Activated CD4-positive, alpha-beta memory T cell treated with anti-CD3 and anti-CD28 coated beads for 36 hours (primary cell): ENCODE measurements around the gene PLAAT2. TPM values are rescaled to one million over a fixed set of nuclear protein-coding genes. Genes with fewer than 3 reads are reported as not detected.
"Not testable (repeated sequence)": the region's sequence is repeated elsewhere in the genome, so short reads cannot be mapped to it uniquely, and the experiment has no call there.

Experiments used
- CTCF ChIA-PET: fragments of 350-600 bp; sonication (Branson Sonifier 250); formaldehyde crosslinking; loops from one replicate; lab custom pipeline; 2021; ENCODE audit warnings: antibody characterized with exemption, inconsistent platforms; lab: Charles Lee
- POLR2A ChIA-PET: fragments of 350-600 bp; sonication (Branson Sonifier 250); formaldehyde crosslinking; loops from one replicate; lab custom pipeline; 2021; ENCODE audit warnings: antibody characterized with exemption; lab: Charles Lee
- DNase-seq: peaks from one replicate; pipeline ENCODE4 v3.0.0-alpha.2; 2020
- H3K27ac Mint-ChIP-seq: one replicate; pipeline ENCODE4 v1.8.0; 2021; ENCODE audit warnings: mixed read lengths
- H3K27me3 Mint-ChIP-seq: one replicate; pipeline ENCODE4 v1.8.0; 2021; ENCODE audit warnings: mixed read lengths
- H3K36me3 Mint-ChIP-seq: one replicate; pipeline ENCODE4 v1.8.0; 2021; ENCODE audit warnings: mixed read lengths
- H3K4me1 Mint-ChIP-seq: one replicate; pipeline ENCODE4 v1.8.0; 2021; ENCODE audit warnings: low read depth, mixed read lengths
- H3K4me3 Mint-ChIP-seq: one replicate; pipeline ENCODE4 v1.8.0; 2021; ENCODE audit warnings: mild to moderate bottlenecking, mixed read lengths
- H3K9me3 Mint-ChIP-seq: one replicate; pipeline ENCODE4 v1.8.0; 2021; ENCODE audit warnings: mixed read lengths
- intact Hi-C: fragments of 100-400 bp; cut with micrococcal nuclease; formaldehyde crosslinking; loops from one replicate; pipeline ENCODE4 v1.15.1; 2023
- total RNA-seq, 2 experiments: library from RNA; stranded (reverse); gene quantifications; one replicate each; pipeline ENCODE4 v1.2.3, GENCODE V29; 2021

Gene PLAAT2
- total RNA-seq, result under 1 TPM in 1 of 2 experiments, not detected in 1; 0.44 TPM

DNA sequence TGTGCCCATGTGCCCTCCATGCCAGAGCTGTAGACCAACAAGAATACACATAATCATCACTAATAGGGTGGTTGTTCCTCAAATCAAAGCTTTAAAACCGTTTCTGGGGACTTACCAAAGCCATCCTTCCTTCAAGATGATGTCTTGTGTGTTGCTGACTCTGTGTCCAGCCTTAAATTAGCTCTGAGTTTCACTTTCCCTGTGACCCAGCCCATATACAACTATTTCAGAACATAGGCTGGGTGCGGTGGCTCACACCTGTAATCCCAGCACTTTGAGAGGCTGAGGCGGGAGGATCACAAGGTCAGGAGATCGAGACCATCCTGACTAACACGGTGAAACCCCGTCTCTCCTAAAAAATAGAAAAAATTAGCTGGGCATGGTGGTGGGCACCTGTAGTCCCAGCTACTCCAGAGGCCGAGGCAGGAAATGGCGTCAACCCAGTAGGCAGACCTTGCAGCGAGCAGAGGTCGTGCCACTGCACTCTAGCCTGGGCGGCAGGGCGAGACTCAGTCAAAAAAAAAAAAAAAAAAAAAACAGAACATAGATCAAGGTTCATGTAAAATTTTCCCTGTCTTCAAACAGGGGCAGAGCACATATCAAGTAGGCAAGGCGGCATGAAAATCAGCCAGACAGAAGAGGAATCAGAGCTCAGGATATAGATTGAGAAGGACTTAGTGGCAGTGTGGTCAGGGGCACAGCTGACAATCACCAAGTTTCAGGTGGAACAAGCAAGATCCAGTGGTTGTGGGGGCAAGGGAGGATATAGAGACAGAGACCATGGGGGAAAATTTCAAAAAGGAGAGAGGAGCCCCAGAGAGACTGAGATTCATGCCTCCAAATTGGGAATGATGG lies at the start of gene PLAAT2:
TSS of gene PLAAT2 (minus strand) at position 179 of the 855 bp plus-strand sequence. CDS start at position 124, 55 bp downstream.
- intact Hi-C loops, result no loop called here
- ChIA-PET POLR2A (interaction anchor here (1.0 to 1.8 kb wide), 2 partner anchors 11 to 26 kb away, joined by 5 to 20 read pairs; partner anchors contain the start of gene PLAAT4), CTCF (interaction anchor here (1.5 to 2.9 kb wide), 2 partner anchors 26 to 84 kb away, joined by 4 to 11 read pairs; partner anchors contain the start of gene PLAAT4)
- DNase-seq, result no peak
- Mint-ChIP-seq H3K4me3 (no peak within 1 kb of the TSS), H3K36me3 (no peaks in the 10 kb centered on the region), H3K27ac (no peak within 1 kb of the TSS), H3K4me1 (peaks cover 60% of the 10 kb centered on the region), H3K27me3 (no peaks in the 10 kb centered on the region), H3K9me3 (no peaks in the 10 kb centered on the region)

DNA sequence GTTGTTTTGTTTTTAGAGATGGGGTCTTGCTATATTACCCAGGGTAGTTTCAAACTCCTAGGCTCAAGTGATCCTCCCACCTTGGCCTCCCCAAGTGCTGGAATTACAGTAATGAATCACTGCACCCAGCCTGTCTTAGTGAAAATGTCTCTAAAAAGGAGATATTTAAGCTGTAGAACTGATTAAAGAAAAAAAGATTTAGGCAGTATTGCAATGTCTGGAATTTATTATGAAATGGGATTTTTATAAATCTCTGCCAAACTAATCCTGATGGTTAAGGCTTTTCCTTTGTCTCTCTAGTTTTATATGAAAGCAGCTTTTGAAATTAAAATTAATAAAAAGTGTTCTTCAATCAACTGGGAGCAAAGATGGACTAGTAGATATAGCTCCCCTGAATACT lies 49.0 kb upstream of the PLAAT2 start:
- no peaks in the 10 kb centered on the region for H3K36me3 Mint-ChIP-seq
- intact Hi-C loops, result loop anchor here (5.0 kb wide), 1 partner anchor 75 kb away; the partner anchor contains the start of gene PLAAT4
- H3K27me3 Mint-ChIP-seq, result no peaks in the 10 kb centered on the region
- H3K4me3 Mint-ChIP-seq, result no peak overlapping the region
- POLR2A ChIA-PET, result interaction anchor here (0.6 kb wide), 1 partner anchor 106 kb away, joined by 5 read pairs; no protein-coding TSS in a partner anchor
- no peaks in the 10 kb centered on the region for H3K9me3 Mint-ChIP-seq
- H3K4me1 Mint-ChIP-seq, result peaks cover 27% of the 10 kb centered on the region
- no peak overlapping the region for H3K27ac Mint-ChIP-seq
- no peak for DNase-seq
- CTCF ChIA-PET, result interaction anchor here (1.0 to 1.8 kb wide), 2 partner anchors 24 to 126 kb away, joined by 3 to 5 read pairs; no protein-coding TSS in a partner anchor

DNA sequence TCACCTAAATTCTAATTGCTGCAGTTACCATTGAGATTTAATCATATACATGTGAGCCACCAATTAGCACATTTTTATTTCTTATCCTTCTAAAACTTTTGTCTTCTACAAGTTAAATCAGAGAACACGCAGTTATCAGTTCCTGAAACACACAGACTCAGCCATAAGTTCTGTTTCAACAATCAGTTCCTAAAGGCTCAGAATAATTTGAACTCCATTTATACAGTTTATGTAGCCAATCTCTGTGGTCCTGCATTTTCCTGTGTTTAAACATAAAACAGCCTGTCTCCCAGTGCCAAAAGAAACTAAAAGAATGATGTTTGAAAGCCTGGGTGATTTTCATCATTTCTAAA lies 48.2 kb upstream of the PLAAT2 start:
- peaks cover 27% of the 10 kb centered on the region for H3K4me1 Mint-ChIP-seq
- H3K9me3 Mint-ChIP-seq, result no peaks in the 10 kb centered on the region
- ChIA-PET POLR2A (no interaction called here), CTCF (no interaction called here)
- no peaks in the 10 kb centered on the region for H3K36me3 Mint-ChIP-seq
- intact Hi-C loops, result loop anchor here (5.0 kb wide), 1 partner anchor 74 kb away; the partner anchor contains the start of gene PLAAT4
- no peak for DNase-seq
- no peaks in the 10 kb centered on the region for H3K27me3 Mint-ChIP-seq
- no peak overlapping the region for H3K4me3 Mint-ChIP-seq
- no peak overlapping the region for H3K27ac Mint-ChIP-seq

DNA sequence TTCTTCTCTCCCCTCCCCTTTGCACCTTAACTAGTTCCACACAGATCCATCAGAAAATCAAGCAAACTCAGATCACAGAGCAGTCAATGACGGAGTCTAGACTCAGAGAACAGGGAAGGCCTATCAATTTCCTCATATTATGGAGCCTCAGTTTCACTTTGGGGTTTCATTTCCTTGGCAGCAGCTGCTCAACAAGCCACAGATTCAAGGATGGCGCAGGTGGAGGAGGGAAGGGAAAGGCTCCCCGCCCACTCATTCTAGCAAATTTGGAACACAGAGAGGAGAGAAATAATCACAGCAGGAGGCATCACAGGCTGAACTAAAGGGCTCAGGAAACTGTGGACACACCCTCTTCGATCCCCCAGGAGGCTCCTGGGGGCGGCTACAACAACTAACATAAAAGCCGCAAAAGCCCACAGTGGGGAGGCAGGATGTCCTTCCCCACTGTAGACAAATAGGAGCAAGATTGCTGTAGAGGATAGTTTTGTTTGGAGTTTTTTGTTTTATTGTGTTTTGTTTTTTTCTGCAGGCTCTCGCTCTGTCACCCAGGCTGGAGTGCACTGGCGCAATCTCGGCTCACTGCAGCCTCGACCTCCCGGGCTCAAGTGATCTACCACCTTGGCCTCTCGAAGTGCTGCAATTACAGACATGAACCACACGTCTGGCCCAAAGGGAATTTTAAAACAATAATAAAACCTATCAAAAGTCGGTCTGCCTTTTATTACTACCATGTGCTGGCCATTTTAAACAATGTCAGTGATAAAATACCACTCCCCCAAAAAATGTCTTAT lies 47.6 kb upstream of the PLAAT2 start:
- POLR2A ChIA-PET, result no interaction called here

DNA sequence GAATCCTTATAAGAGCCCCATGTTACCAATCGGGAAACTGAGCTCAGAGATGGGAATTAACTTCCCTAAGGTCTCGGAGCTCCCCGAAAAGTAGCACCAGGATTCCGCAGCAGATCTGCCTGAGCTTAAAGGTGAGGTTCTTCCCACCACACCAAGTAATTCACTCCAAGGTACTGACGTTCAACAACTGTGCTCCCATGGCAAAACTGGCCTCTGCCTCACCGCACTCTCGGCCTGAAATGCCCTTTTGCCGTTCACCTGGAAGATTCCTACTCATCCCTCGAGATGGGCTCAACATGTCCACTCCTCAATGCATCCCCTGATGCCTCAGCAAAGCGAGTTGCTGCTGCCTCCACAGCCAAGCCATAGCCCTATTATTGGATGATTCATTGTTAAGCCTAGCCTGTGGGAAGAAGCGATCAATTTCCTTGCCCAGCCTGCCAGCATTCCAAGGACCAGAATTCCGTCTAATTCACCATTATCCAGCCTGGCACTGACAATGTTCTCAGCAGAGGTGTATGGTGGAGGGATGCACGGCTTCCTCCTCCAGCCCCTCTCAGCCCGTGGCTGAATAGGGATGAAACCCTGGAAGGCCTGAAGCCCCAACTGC lies 46.9 kb upstream of the PLAAT2 start:
- no peak overlapping the region for H3K4me3 Mint-ChIP-seq
- H3K36me3 Mint-ChIP-seq, result no peaks in the 10 kb centered on the region
- peaks cover 27% of the 10 kb centered on the region for H3K4me1 Mint-ChIP-seq
- POLR2A ChIA-PET, result interaction anchor here (0.6 kb wide), 1 partner anchor 126 kb away, joined by 3 read pairs; no protein-coding TSS in a partner anchor
- CTCF ChIA-PET, result no interaction called here
- no peak for DNase-seq
- no peaks in the 10 kb centered on the region for H3K9me3 Mint-ChIP-seq
- intact Hi-C loops, result loop anchor here (5.0 kb wide), 1 partner anchor 73 kb away; the partner anchor contains the start of gene PLAAT4
- H3K27me3 Mint-ChIP-seq, result no peaks in the 10 kb centered on the region
- no peak overlapping the region for H3K27ac Mint-ChIP-seq

More for the DNA sequence above, 47.6 kb upstream of the PLAAT2 start:
- Mint-ChIP-seq H3K4me3 (no peak overlapping the region), H3K36me3 (no peaks in the 10 kb centered on the region), H3K27ac (no peak overlapping the region), H3K9me3 (no peaks in the 10 kb centered on the region), H3K4me1 (peaks cover 27% of the 10 kb centered on the region), H3K27me3 (no peaks in the 10 kb centered on the region)
- CTCF ChIA-PET, result no interaction called here
- intact Hi-C loops, result loop anchor here (5.0 kb wide), 1 partner anchor 73 kb away; the partner anchor contains the start of gene PLAAT4
- DNase-seq, result no peak

DNA sequence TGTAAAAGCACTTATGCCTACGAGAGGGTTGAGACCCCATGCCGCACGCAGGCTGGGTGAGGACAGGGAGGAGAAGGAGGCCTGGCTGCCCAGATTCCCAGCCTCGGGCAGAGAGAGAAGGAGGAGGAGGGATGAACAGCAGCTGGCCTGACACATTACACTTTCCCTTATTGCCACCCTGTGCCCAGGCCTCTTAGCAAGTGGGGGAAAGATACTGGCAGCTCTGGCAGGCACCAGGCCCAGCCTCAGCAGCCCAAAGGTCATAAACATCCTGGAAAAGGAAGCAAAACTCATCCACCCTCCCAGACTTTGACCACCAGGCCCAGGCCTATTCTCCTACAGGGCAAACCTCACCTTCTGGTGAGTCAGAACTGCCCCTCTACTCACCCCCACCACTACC lies 46.4 kb upstream of the PLAAT2 start:
- Mint-ChIP-seq H3K27ac (no peak overlapping the region), H3K4me3 (no peak overlapping the region), H3K4me1 (peaks cover 27% of the 10 kb centered on the region), H3K9me3 (no peaks in the 10 kb centered on the region), H3K27me3 (no peaks in the 10 kb centered on the region), H3K36me3 (no peaks in the 10 kb centered on the region)
- ChIA-PET CTCF (no interaction called here), POLR2A (interaction anchor here (0.6 kb wide), 1 partner anchor 127 kb away, joined by 3 read pairs; no protein-coding TSS in a partner anchor)
- intact Hi-C loops, result no loop called here
- no peak for DNase-seq

DNA sequence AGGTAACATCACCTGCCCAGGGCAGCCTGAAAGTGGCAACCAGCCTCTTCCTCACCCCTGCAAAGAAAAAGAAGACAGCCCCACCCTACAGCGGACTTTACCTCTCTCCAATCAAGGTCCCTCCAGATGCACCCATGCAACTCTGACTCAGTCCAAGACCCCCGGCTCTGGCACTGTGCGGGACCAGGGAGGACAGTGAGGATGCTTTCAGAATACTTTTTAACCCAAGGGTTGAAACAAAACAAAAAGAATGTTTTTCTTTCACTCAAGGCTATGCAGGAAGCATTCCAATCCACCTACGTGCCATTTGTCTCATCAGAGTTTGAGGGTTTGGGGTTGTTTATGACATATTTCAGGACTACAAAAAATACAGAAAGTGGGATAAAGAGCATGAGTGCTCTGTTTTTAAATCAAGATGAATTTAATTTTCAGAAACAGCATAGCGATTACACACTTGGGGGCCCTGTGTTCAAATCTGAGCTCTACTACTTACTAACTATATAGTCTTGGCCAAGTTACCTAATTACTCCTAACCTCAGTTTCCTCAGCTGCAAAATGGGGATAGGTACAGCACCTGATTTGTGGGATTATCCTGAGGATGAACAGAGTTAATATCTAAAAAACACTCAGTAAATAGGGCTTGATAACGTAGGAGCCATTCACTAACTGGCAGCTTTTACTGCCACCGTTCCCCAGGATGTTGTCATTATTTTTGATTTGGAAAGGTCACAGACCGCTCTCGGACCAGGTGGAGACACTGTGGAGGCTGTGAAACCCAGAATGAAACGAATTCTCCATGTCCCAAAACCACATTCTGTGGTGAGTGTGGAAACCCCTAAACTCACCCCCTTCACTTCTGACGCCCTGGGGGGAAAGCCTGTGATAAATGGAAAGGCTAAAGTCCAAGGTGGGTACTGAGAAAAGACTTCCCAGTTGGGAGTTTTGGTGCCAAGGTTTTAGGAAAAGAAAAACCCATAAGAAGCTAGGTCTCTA lies 45.5 kb upstream of the PLAAT2 start:
- DNase-seq, result no peak
- no peaks in the 10 kb centered on the region for H3K27me3 Mint-ChIP-seq
- ChIA-PET CTCF (no interaction called here), POLR2A (no interaction called here)
- H3K4me3 Mint-ChIP-seq, result no peak overlapping the region
- no peaks in the 10 kb centered on the region for H3K36me3 Mint-ChIP-seq
- H3K9me3 Mint-ChIP-seq, result no peaks in the 10 kb centered on the region
- intact Hi-C loops, result no loop called here
- H3K4me1 Mint-ChIP-seq, result peaks cover 27% of the 10 kb centered on the region
- no peak overlapping the region for H3K27ac Mint-ChIP-seq

DNA sequence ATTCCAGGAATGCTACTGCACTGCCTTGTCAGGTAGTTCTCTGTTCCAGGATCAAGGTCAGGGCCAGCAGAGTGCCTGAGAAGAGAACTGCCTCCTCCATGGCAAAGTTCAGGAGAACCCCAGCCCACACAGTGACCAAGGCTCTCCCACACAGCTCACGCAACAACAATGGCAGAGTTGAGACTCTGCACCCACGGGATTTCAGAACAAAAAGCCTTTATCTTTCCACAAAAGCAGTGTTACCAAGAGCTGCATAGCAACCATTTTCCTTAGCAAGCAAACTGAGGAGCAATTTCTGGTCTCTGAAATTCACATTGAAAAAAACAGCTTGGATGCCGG lies 40.0 kb upstream of the PLAAT2 start:
- Mint-ChIP-seq H3K27me3 (no peaks in the 10 kb centered on the region), H3K9me3 (no peaks in the 10 kb centered on the region), H3K4me1 (peaks cover 9% of the 10 kb centered on the region), H3K4me3 (no peak overlapping the region), H3K27ac (no peak overlapping the region), H3K36me3 (no peaks in the 10 kb centered on the region)
- intact Hi-C loops, result no loop called here
- ChIA-PET CTCF (interaction anchor here (1.3 kb wide), 1 partner anchor 9 kb away, joined by 4 read pairs; no protein-coding TSS in a partner anchor), POLR2A (no interaction called here)
- no peak for DNase-seq

DNA sequence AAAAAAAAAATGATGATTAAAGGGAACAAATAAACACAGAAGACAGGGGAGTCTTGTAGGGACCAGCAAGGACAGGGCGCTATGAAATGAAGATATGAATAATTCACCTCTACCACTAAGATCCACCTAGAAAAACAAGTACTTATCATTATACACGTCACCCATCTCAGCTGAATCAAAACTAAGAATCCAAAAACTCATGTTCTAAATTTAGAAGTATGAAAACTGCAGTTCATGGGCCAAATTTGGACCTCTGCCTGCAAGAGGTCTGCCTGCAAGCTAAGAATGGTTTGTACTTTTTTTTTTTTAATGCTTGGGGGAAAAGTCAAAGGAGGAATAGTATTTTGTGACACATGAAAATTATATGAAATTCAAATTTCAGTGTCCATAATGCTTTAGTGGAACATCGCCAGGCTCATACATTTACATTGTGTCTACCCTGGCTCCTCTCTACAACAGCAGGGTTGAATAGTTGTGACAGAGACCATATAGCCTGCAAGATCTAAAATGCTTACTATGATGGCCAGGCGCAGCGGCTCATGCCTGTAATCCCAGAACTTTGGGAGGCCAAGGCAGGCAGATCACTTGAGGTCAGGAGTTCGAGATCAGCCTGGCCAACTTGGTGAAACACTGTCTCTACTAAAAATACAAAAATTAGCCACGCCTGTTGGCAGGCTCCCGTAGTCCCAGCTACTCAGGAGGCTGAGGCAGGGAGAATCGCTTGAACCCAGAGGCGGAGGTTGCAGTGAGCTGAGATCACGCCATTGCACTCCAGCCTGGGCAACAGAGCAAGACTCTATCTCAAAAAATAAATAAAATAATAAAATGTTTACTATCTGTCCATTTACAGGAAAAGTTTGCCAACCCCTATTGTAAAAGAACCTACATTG lies 39.4 kb upstream of the PLAAT2 start:
- H3K9me3 Mint-ChIP-seq, H3K27me3 Mint-ChIP-seq, H3K4me1 Mint-ChIP-seq, CTCF ChIA-PET, POLR2A ChIA-PET, intact Hi-C loops, H3K4me3 Mint-ChIP-seq, H3K36me3 Mint-ChIP-seq, DNase-seq, H3K27ac Mint-ChIP-seq: not testable (repeated sequence)
